ENCODE measurements around the gene MYL11.
"Not testable (repeated sequence)": the region's sequence is repeated elsewhere in the genome, so short reads cannot be mapped to it uniquely, and the experiment has no call there.

MYL11 gene, protein sequence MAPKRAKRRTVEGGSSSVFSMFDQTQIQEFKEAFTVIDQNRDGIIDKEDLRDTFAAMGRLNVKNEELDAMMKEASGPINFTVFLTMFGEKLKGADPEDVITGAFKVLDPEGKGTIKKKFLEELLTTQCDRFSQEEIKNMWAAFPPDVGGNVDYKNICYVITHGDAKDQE

DNA sequence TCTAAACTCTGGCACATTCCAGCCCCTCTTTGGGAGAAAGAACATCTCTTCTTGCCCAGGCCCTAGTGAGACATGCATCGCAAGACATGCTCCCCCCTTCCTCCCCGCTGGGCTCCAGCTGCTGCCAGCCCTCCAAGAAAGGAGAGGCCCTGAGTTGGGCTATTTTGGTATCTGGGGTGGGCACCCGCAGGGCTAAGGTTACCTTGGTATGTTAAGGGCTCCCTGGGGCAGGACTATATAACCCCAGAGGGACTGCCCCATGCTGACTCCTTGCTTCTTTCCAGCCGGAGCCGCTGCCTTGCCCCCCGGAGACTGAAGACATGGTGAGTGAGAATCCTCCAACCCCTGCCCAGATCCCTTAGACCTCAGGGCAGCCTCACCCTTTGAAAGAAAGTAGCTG lies at the start of gene MYL11:
Gene MYL11 (plus strand): TSS at position 265 of the 400 bp plus-strand sequence. CDS start 56 bp downstream, at position 321.
- H3K36me3 ChIP-seq (ENCODE audit: insufficient read depth, low read length) = peaks cover 3% of the 10 kb centered on the region; the same call in 1 of the 2 replicates
- ATAC-seq (ENCODE audit: insufficient read depth, low read depth) (no peak), DNase-seq (no peak)
- no peaks in the 10 kb centered on the region for H3K27me3 ChIP-seq (ENCODE audit: insufficient read depth, low read length, poor library complexity)
- no peak within 1 kb of the TSS for H3K27ac ChIP-seq (ENCODE audit: low read length)
- no peak within 1 kb of the TSS for H3K4me3 ChIP-seq (ENCODE audit: low read depth in 1 of 2, low read length in 2 of 2)
- H2AFZ ChIP-seq (ENCODE audit: low read depth, low read length) = no peak within 1 kb of the TSS
- H4K20me1 ChIP-seq (ENCODE audit: insufficient read depth, low read length) = peaks cover 4% of the 10 kb centered on the region
- no peak within 1 kb of the TSS for H3K9ac ChIP-seq (ENCODE audit: low read depth, low read length)
- H3K4me1 ChIP-seq (ENCODE audit: insufficient read depth, low read length) = peaks cover 43% of the 10 kb centered on the region
- H3K79me2 ChIP-seq (ENCODE audit: insufficient read depth, low read length) = peaks cover 25% of the 10 kb centered on the region
- no peaks in the 10 kb centered on the region for H3K9me3 ChIP-seq (ENCODE audit: insufficient read depth, low read length, severe bottlenecking)
- H3K4me2 ChIP-seq (ENCODE audit: insufficient read depth, low read length) = no peak within 1 kb of the TSS
- no peak for TF ChIP-seq EZH2 (IDR thresholded peaks at IDR 0.05; ENCODE audit: borderline replicate concordance, low read depth, low read length, severe bottlenecking)
- TF ChIP-seq, protein P1, sequence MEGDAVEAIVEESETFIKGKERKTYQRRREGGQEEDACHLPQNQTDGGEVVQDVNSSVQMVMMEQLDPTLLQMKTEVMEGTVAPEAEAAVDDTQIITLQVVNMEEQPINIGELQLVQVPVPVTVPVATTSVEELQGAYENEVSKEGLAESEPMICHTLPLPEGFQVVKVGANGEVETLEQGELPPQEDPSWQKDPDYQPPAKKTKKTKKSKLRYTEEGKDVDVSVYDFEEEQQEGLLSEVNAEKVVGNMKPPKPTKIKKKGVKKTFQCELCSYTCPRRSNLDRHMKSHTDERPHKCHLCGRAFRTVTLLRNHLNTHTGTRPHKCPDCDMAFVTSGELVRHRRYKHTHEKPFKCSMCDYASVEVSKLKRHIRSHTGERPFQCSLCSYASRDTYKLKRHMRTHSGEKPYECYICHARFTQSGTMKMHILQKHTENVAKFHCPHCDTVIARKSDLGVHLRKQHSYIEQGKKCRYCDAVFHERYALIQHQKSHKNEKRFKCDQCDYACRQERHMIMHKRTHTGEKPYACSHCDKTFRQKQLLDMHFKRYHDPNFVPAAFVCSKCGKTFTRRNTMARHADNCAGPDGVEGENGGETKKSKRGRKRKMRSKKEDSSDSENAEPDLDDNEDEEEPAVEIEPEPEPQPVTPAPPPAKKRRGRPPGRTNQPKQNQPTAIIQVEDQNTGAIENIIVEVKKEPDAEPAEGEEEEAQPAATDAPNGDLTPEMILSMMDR (IDR thresholded peaks at IDR 0.05; ENCODE audit: borderline replicate concordance, extremely low read depth, low read length, poor library complexity, severe bottlenecking) = no peak

DNA sequence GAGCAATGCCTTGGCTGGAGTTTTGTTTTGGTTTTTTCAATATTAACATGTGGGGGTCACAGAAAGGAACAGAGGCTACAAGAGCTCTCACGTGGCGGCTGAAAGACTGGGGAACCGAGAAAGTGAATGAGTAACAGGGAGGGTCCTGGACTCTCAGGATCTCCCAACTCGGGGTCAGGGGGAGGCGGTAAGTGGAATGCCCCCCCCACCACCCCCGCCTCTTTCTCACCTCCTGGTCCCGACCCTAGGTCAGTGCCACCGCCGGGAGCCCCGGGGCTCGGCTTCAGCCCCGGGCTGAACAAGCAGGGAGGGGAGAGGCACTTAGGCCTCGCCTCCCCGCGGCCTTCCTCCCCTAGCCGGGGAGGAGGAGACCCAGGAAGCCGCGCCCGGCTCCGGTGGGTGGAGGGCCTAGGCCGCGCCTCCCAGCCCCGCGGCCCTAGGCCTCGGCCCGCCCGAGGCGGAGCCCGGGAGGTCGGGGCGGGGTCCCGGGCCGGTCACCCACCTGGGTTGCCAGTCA lies 40.1 kb upstream of the MYL11 start:
- H3K4me1 ChIP-seq (ENCODE audit: insufficient read depth, low read length) = peaks cover 15% of the 10 kb centered on the region
- H3K4me3 ChIP-seq (ENCODE audit: low read depth in 1 of 2, low read length in 2 of 2) = peak overlapping the region; percentile 63 to 83; a peak in 3 of 4 replicates
- not testable (repeated sequence) for H2AFZ ChIP-seq (ENCODE audit: low read depth, low read length); H4K20me1 ChIP-seq (ENCODE audit: insufficient read depth, low read length); H3K27me3 ChIP-seq (ENCODE audit: insufficient read depth, low read length, poor library complexity); H3K9me3 ChIP-seq (ENCODE audit: insufficient read depth, low read length, severe bottlenecking); H3K27ac ChIP-seq (ENCODE audit: low read length); H3K36me3 ChIP-seq (ENCODE audit: insufficient read depth, low read length)
- peak; percentile 88 for DNase-seq
- peak; percentile 93 for ATAC-seq (ENCODE audit: insufficient read depth, low read depth)
- peak overlapping the region; percentile 72 for H3K9ac ChIP-seq (ENCODE audit: low read depth, low read length)
- H3K4me2 ChIP-seq (ENCODE audit: insufficient read depth, low read length) = peak overlapping the region; percentile 71
- peaks cover 35% of the 10 kb centered on the region for H3K79me2 ChIP-seq (ENCODE audit: insufficient read depth, low read length)

DNA sequence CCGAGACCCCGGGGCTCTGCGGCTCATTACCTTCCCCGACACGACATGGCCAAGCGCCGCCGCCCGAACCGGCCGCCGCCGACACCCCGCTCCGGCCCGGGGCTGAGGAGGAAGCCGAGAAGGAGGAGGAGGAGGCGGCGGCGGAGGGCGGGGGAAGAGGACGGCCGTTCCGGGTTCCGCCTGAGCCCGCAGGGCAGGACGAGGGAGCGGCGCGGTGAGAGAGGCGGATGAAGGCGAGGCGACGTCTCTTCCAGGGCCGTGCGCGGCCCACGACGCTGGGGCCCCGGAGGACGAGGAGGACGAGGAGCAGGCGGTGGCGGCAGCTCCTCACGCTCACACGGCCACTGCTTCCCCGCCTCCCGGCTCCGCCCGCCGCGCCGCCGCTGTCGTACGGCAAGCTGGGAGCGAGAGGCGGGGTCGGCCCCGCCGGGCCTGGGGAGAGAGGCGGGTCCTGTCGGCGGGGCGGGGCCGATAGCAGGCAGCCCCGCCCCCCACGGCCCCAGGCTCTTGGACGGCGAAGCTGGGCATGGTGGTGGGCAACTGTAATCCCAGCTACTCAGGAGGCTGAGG lies 39.5 kb upstream of the MYL11 start:
- H3K4me2 ChIP-seq (ENCODE audit: insufficient read depth, low read length) = peak overlapping the region; percentile 71
- peaks cover 34% of the 10 kb centered on the region for H3K79me2 ChIP-seq (ENCODE audit: insufficient read depth, low read length)
- peak; percentile 86 for DNase-seq
- peak overlapping the region; percentile 83 for H2AFZ ChIP-seq (ENCODE audit: low read depth, low read length)
- not testable (repeated sequence) for H3K9me3 ChIP-seq (ENCODE audit: insufficient read depth, low read length, severe bottlenecking); H3K36me3 ChIP-seq (ENCODE audit: insufficient read depth, low read length); H4K20me1 ChIP-seq (ENCODE audit: insufficient read depth, low read length); H3K27me3 ChIP-seq (ENCODE audit: insufficient read depth, low read length, poor library complexity)
- H3K4me1 ChIP-seq (ENCODE audit: insufficient read depth, low read length) = peaks cover 21% of the 10 kb centered on the region
- ATAC-seq (ENCODE audit: insufficient read depth, low read depth) = peak; percentile 81
- H3K9ac ChIP-seq (ENCODE audit: low read depth, low read length) = peak overlapping the region; percentile 72
- H3K4me3 ChIP-seq (ENCODE audit: low read depth in 1 of 2, low read length in 2 of 2) = peak overlapping the region; percentile 63 to 83; a peak in 3 of 4 replicates
- H3K27ac ChIP-seq (ENCODE audit: low read length) = peak overlapping the region; percentile 87

DNA sequence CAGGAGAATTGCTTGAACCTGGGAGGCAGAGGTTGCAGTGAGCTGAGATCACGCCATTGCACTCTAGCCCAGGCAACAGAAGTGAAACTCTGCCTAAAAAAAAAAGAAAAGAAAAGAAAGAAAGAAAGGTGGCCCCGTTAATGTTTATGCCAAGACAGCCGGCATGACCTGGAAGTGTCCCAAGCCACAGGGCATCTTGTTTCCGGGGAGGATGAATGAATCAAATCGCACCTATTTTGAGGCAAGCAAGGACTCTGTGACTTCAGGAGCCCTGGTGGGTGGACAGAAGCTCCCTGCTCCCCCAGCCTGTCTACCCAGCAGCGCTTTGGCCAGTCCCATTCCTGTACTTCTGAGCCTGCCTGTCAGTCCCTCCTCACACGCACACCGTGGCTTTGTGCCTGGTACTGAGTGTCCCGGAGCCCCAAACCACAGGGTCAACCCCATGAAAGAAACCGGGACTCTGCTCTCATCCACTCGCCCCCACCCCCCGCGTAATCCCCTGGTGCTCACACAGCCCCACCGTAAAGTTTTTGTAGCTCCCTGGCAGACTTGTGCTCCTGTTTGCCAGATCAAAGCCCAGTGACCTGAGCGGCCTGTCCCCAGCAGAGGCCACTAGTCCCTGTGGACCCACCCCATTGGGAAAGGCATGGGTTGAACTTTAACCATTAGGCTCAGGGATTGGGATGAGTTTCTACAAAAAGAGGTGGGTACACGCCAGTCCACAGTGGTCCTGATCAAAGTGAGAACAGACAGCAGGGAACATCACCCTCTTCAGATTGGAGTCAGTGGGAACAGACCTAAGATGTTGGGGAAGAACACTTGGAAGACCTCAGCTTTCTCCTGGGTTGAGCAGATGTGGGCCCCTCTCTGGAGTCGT lies 38.8 kb upstream of the MYL11 start:
- Histone ChIP-seq H3K9ac (ENCODE audit: low read depth, low read length) (peak overlapping the region; percentile 72), H3K4me3 (ENCODE audit: low read depth in 1 of 2, low read length in 2 of 2) (peak overlapping the region; percentile 63 to 83; a peak in 3 of 4 replicates)

DNA sequence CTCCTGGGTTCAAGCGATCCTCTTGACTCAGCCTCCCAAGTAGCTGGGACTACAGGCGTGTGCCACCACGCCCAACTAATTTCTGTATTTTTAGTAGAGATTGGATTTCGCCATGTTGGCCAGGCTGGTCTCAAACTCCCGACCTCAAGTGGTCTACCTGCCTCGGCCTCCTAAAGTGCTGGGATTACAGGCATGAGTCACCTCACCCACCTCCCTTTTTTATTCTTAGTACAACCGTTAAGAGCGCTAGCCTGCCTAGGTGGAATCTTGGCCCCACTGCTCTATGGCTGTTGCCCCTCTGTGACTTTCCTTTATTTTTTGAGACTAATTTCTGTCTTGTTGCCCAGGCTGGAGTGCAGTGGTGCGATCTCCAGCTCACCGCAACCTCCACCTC lies 36.6 kb upstream of the MYL11 start:
- not testable (repeated sequence) for H3K4me2 ChIP-seq (ENCODE audit: insufficient read depth, low read length); ATAC-seq (ENCODE audit: insufficient read depth, low read depth)
- H3K79me2 ChIP-seq (ENCODE audit: insufficient read depth, low read length) = peaks cover 13% of the 10 kb centered on the region

More for the DNA sequence above, 38.8 kb upstream of the MYL11 start:
- no peak for ATAC-seq (ENCODE audit: insufficient read depth, low read depth)
- peak overlapping the region; percentile 70 for H2AFZ ChIP-seq (ENCODE audit: low read depth, low read length)
- peaks cover 26% of the 10 kb centered on the region for H3K4me1 ChIP-seq (ENCODE audit: insufficient read depth, low read length)
- no peaks in the 10 kb centered on the region for H3K9me3 ChIP-seq (ENCODE audit: insufficient read depth, low read length, severe bottlenecking)
- H3K4me2 ChIP-seq (ENCODE audit: insufficient read depth, low read length) = peak overlapping the region; percentile 71
- H4K20me1 ChIP-seq (ENCODE audit: insufficient read depth, low read length) = no peaks in the 10 kb centered on the region
- H3K36me3 ChIP-seq (ENCODE audit: insufficient read depth, low read length) = no peaks in the 10 kb centered on the region
- H3K79me2 ChIP-seq (ENCODE audit: insufficient read depth, low read length) = peaks cover 27% of the 10 kb centered on the region
- H3K27ac ChIP-seq (ENCODE audit: low read length) = peak overlapping the region; percentile 55
- TF ChIP-seq, protein P1 (IDR thresholded peaks at IDR 0.05; ENCODE audit: borderline replicate concordance, extremely low read depth, low read length, poor library complexity, severe bottlenecking) = no peak
- no peak for TF ChIP-seq EZH2 (IDR thresholded peaks at IDR 0.05; ENCODE audit: borderline replicate concordance, low read depth, low read length, severe bottlenecking)
- H3K27me3 ChIP-seq (ENCODE audit: insufficient read depth, low read length, poor library complexity) = no peaks in the 10 kb centered on the region
- DNase-seq = peak; percentile 42

DNA sequence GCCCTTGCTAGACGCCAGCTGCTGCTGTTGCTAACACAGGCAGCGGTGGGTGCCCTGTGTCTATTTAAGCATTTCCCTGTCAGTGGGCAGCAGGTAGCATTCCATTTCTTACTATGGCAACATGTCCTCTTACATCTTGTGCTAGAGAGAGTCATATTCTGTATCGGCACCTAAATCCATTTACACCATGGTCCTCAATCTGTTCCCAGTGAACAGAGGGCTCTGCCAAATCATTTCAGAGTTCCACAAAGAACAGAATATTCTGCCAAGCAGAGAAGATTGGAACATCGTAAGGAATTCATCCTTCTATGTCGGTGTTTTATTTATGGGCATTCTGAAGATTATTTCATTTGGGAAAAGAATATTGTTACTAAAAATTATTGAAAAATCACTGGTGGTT lies 35.9 kb upstream of the MYL11 start:
- not testable (repeated sequence) for H3K27ac ChIP-seq (ENCODE audit: low read length); H2AFZ ChIP-seq (ENCODE audit: low read depth, low read length); H3K36me3 ChIP-seq (ENCODE audit: insufficient read depth, low read length); H3K4me3 ChIP-seq (ENCODE audit: low read depth in 1 of 2, low read length in 2 of 2); H3K27me3 ChIP-seq (ENCODE audit: insufficient read depth, low read length, poor library complexity); DNase-seq; H4K20me1 ChIP-seq (ENCODE audit: insufficient read depth, low read length); H3K9ac ChIP-seq (ENCODE audit: low read depth, low read length); H3K4me2 ChIP-seq (ENCODE audit: insufficient read depth, low read length); H3K79me2 ChIP-seq (ENCODE audit: insufficient read depth, low read length); ATAC-seq (ENCODE audit: insufficient read depth, low read depth); H3K9me3 ChIP-seq (ENCODE audit: insufficient read depth, low read length, severe bottlenecking)
- peaks cover 27% of the 10 kb centered on the region for H3K4me1 ChIP-seq (ENCODE audit: insufficient read depth, low read length)

More for the DNA sequence above, 36.6 kb upstream of the MYL11 start:
- H3K4me3 ChIP-seq (ENCODE audit: low read depth in 1 of 2, low read length in 2 of 2); H3K36me3 ChIP-seq (ENCODE audit: insufficient read depth, low read length); H2AFZ ChIP-seq (ENCODE audit: low read depth, low read length); DNase-seq; H3K27ac ChIP-seq (ENCODE audit: low read length); H3K27me3 ChIP-seq (ENCODE audit: insufficient read depth, low read length, poor library complexity); H3K9me3 ChIP-seq (ENCODE audit: insufficient read depth, low read length, severe bottlenecking); H4K20me1 ChIP-seq (ENCODE audit: insufficient read depth, low read length); H3K9ac ChIP-seq (ENCODE audit: low read depth, low read length): not testable (repeated sequence)
- H3K4me1 ChIP-seq (ENCODE audit: insufficient read depth, low read length) = peaks cover 27% of the 10 kb centered on the region
